NB4 (cell line): ENCODE data around the gene WDR7.

ENCODE experiments used
- CTCF ChIP-seq: IDR thresholded peaks from one replicate; pipeline ENCODE4 v1.5.1; 2012; ENCODE audit warnings: low read depth, low read length
- MAX ChIP-seq: IDR thresholded peaks from 2 replicates; pipeline ENCODE4 v1.6.1; 2011; ENCODE audit warnings: low read depth, low read length
- POLR2A ChIP-seq: IDR thresholded peaks from 2 replicates; pipeline ENCODE4 v1.6.1; 2011; ENCODE audit warnings: mild to moderate bottlenecking; ENCODE audit not compliant: insufficient read length; ENCODE audit errors: extremely low read depth

GRCh38 chr18:56722518-56722917 lies 71.4 kb downstream of the WDR7 start:
- TF ChIP-seq CTCF (no peak), POLR2A (no peak), MAX (no peak)
